ENCODE measurements around the gene ANGPTL7. TPM values are rescaled to one million over a fixed set of nuclear protein-coding genes. Genes with fewer than 3 reads are reported as not detected.

Gene ANGPTL7
- total and polyA plus RNA-seq, 2 of the 8 experiments (the other 6 are each of a cell fraction or from before 2014, with no cell fraction given): not detected

GRCh38 chr1:11197359-11197758 lies 8.2 kb downstream of the ANGPTL7 start:
- no peak overlapping the region; a peak in 1 of 7 replicates for H3K9ac ChIP-seq (replicated peaks in 1 of 4; ENCODE audit: extremely low read depth in 1 of 4, low read depth in 3 of 4, low read length in 3 of 4)
- no peaks in the 10 kb centered on the region for H3K27me3 ChIP-seq (replicated peaks in 1 of 4; ENCODE audit: control insufficient read depth in 3 of 4, extremely low read depth in 1 of 4, insufficient read depth in 3 of 4, low read length in 3 of 4)
- no peaks in the 10 kb centered on the region for H3K79me1 ChIP-seq (ENCODE audit: low read depth, low read length)
- no peak overlapping the region for H3K18ac ChIP-seq (ENCODE audit: extremely low read depth, low read length)
- H2BK5ac ChIP-seq (ENCODE audit: low read depth, low read length): no peak overlapping the region
- H3K27ac ChIP-seq (ENCODE audit: low read depth, low read length): no peak overlapping the region
- no peak overlapping the region for H3K23ac ChIP-seq (ENCODE audit: insufficient read length)
- H3K36me3 ChIP-seq (ENCODE audit: control insufficient read depth in 2 of 4, insufficient read depth in 4 of 4, low read length in 3 of 4): peaks cover 11 to 47% (median 33%) of the 10 kb centered on the region in 4 experiments; a peak in 6 of 8 replicates
- DNase-seq (ENCODE audit: low read depth in 1 of 2, low spot score in 2 of 2): no peak
- H4K91ac ChIP-seq (replicated peaks; ENCODE audit: insufficient read length, low read length): no peak overlapping the region
- H2AK5ac ChIP-seq (ENCODE audit: low read depth, low read length): no peak overlapping the region
- no peak overlapping the region for H3K14ac ChIP-seq (ENCODE audit: insufficient read length)
- FAIRE-seq: no peak
- H3K4ac ChIP-seq (replicated peaks; ENCODE audit: insufficient read length, low read depth, low read length): no peak overlapping the region
- H3K79me2 ChIP-seq (ENCODE audit: control insufficient read depth in 1 of 2, insufficient read depth in 2 of 2, low read length in 2 of 2): no peaks in the 10 kb centered on the region
- 86% methylated on average over 4 of the region's 4 CpGs; no CpG with 5 or more reads in 1 of the 2 experiments for WGBS, 2 experiments (ENCODE audit: extremely low coverage in 1 of 2, insufficient coverage in 1 of 2, insufficient read length in 1 of 2, insufficient replicate concordance in 2 of 2, low coverage in 1 of 2, low lambda C conversion rate in 2 of 2, missing lambda C conversion rate in 1 of 2)
- no peaks in the 10 kb centered on the region for H3K23me2 ChIP-seq (ENCODE audit: low read depth, low read length)
- no peak overlapping the region for H2BK12ac ChIP-seq (ENCODE audit: low read depth, low read length)
- no peaks in the 10 kb centered on the region for H3K9me3 ChIP-seq (ENCODE audit: insufficient read depth in 2 of 2, low read depth in 1 of 2, low read length in 1 of 2)
- H2BK15ac ChIP-seq (ENCODE audit: low read length): no peak overlapping the region
- no peak overlapping the region for H3K56ac ChIP-seq (replicated peaks; ENCODE audit: insufficient read length, low read depth, low read length)
- POLR2A ChIA-PET (ENCODE audit: partially characterized antibody): no interaction called here
- peaks cover 0 to 2% of the 10 kb centered on the region in 2 experiments for H4K20me1 ChIP-seq (replicated peaks in 1 of 2; ENCODE audit: control insufficient read depth in 1 of 2, insufficient read depth in 2 of 2, low read length in 2 of 2)
- no peak overlapping the region for H3K4me2 ChIP-seq (ENCODE audit: insufficient read depth in 1 of 2, low read depth in 2 of 2, low read length in 2 of 2)
- no peak overlapping the region for H2BK20ac ChIP-seq (ENCODE audit: low read length)
- no peak overlapping the region for H2AFZ ChIP-seq (ENCODE audit: low read length)
- no peaks in the 10 kb centered on the region for H3K4me1 ChIP-seq (replicated peaks in 1 of 4; ENCODE audit: control insufficient read depth in 3 of 4, insufficient read depth in 4 of 4, low read length in 3 of 4)
- no peak overlapping the region for H4K5ac ChIP-seq (ENCODE audit: insufficient read length, low read depth, low read length)
- no peak overlapping the region for H3K4me3 ChIP-seq (ENCODE audit: extremely low read depth in 1 of 4, insufficient read depth in 2 of 4, low read depth in 3 of 4, low read length in 4 of 4)
- CTCF ChIA-PET (ENCODE audit: partially characterized antibody): interaction anchor here (0.5 to 4.4 kb wide), 5 partner anchors 9 to 463 kb away, joined by 3 to 14 read pairs (median 4); no protein-coding TSS in a partner anchor
- H2BK120ac ChIP-seq (replicated peaks; ENCODE audit: low read depth, low read length): no peak overlapping the region
- H4K8ac ChIP-seq (ENCODE audit: extremely low read depth, insufficient read depth, low read length): no peak overlapping the region
- no peak for TF ChIP-seq SIN3A (conservative IDR thresholded peaks at IDR 0.05 in 1 of 2, IDR thresholded peaks at IDR 0.05 in 1 of 2; ENCODE audit: low read depth in 1 of 2, low read length in 2 of 2)
- no peak for TF ChIP-seq KDM1A (IDR thresholded peaks at IDR 0.05; ENCODE audit: borderline replicate concordance, low read length)
- no peak for TF ChIP-seq MAFK (IDR thresholded peaks at IDR 0.05; ENCODE audit: low read depth, low read length)
- no peak for TF ChIP-seq SP1 (IDR thresholded peaks at IDR 0.05; ENCODE audit: low read depth, low read length)
- no peak for TF ChIP-seq MAX (IDR thresholded peaks at IDR 0.05)
- no peak for TF ChIP-seq SUZ12 (IDR thresholded peaks at IDR 0.05; ENCODE audit: low read length)
- no peak for TF ChIP-seq GABPA (IDR thresholded peaks at IDR 0.05; ENCODE audit: borderline replicate concordance, insufficient read depth, low read length)
- TF ChIP-seq POU5F1 (IDR thresholded peaks at IDR 0.05; ENCODE audit: low read depth, low read length): no peak
- TF ChIP-seq HDAC6 (IDR thresholded peaks at IDR 0.05; ENCODE audit: low read depth, low read length): no peak
- no peak for TF ChIP-seq ATF3 (IDR thresholded peaks at IDR 0.05; ENCODE audit: insufficient read depth, low read depth, low read length)
- no peak for TF ChIP-seq FOSL1 (IDR thresholded peaks at IDR 0.05; ENCODE audit: insufficient read depth, low read depth, low read length)

Measured in H1 (cell line).